A549 (cell line): ENCODE results near the gene DAB1. TPM values are rescaled to one million over a fixed set of nuclear protein-coding genes. Genes with fewer than 3 reads are reported as not detected.

ENCODE experiments used
- ATAC-seq, 2 experiments: fragments of 200-7000 bp in 1 of 2; fragments of >200 bp in 1 of 2; cut with Nextera tagmentation in 1 of 2; cut with Tn5 transposase in 1 of 2; 3 replicates each; pipeline versions ENCODE4 v1.8.0 to v1.9.1; 2018 to 2020; ENCODE audit warnings: mild to moderate bottlenecking in 1 of 2, moderate library complexity in 1 of 2
- CTCF ChIA-PET: fragments of 300-600 bp; sonication (Branson Sonifier 250); formaldehyde crosslinking; extraction: SDS; loops from one replicate; lab custom pipeline; 2021; ENCODE audit warnings: antibody characterized with exemption, inconsistent platforms; lab: Yijun Ruan, JAX
- POLR2A ChIA-PET: fragments of 350-600 bp; formaldehyde crosslinking; extraction: SDS; loops from one replicate; lab custom pipeline; 2021; ENCODE audit warnings: antibody characterized with exemption, inconsistent platforms; lab: Yijun Ruan, JAX
- DNase-seq, 2 experiments: peaks; one replicate each; pipeline versions ENCODE4 v3.0.0 to v3.0.0-alpha.2; 2011 to 2016; ENCODE audit warnings: low read depth in 1 of 2, low spot score in 1 of 2
- FAIRE-seq: peaks from 2 replicates; lab custom pipeline; 2011; peaks lifted over from hg19 to GRCh38; lab: Jason Lieb, UNC
- H3K27ac ChIP-seq, 2 experiments: fragments of >200 bp; sonication (Bioruptor Twin); formaldehyde crosslinking; 3 replicates each; pipeline ENCODE4 v1.5.1; 2016 to 2017
- H3K4me1 ChIP-seq: fragments of >200 bp; sonication (Bioruptor Twin); formaldehyde crosslinking; 3 replicates; pipeline ENCODE4 v1.6.1; 2016
- H3K4me2 ChIP-seq: fragments of >200 bp; sonication (Bioruptor Twin); formaldehyde crosslinking; 3 replicates; pipeline ENCODE4 v1.6.1; 2016
- H3K4me3 ChIP-seq: fragments of >200 bp; sonication (Bioruptor Twin); formaldehyde crosslinking; 3 replicates; pipeline ENCODE4 v1.5.1; 2016
- H3K9me3 ChIP-seq: fragments of >200 bp; sonication (Bioruptor Twin); formaldehyde crosslinking; 3 replicates; pipeline ENCODE4 v1.6.1; 2016
- BHLHE40 ChIP-seq: IDR thresholded peaks from 2 replicates; pipeline ENCODE4 v1.6.1; 2012; ENCODE audit warnings: low read depth, low read length, inconsistent platforms
- CBX2 ChIP-seq: fragments of 200-600 bp; sonication (generic); IDR thresholded peaks from 2 replicates; pipeline ENCODE4 v1.6.1; 2016; ENCODE audit warnings: low read depth, mild to moderate bottlenecking, borderline replicate concordance
- EHF ChIP-seq: fragments of 250-450 bp; sonication (Bioruptor Pico); IDR thresholded peaks from 2 replicates; pipeline ENCODE4 v1.5.0; 2020; ENCODE audit warnings: mild to moderate bottlenecking
- ESRRA ChIP-seq: fragments of 150-350 bp; IDR thresholded peaks from 2 replicates; pipeline ENCODE4 v1.6.1; 2014; ENCODE audit warnings: mild to moderate bottlenecking, low read length, borderline replicate concordance
- FOSB ChIP-seq: fragments of 250-450 bp; sonication (Bioruptor Pico); IDR thresholded peaks from 2 replicates; pipeline ENCODE4 v1.5.0; 2020; ENCODE audit warnings: mild to moderate bottlenecking, moderate library complexity
- GATA3 ChIP-seq: IDR thresholded peaks from 2 replicates; pipeline ENCODE4 v1.6.1; 2012; ENCODE audit warnings: borderline replicate concordance
- HOXA7 ChIP-seq: fragments of 250-450 bp; sonication (Bioruptor Pico); IDR thresholded peaks from 2 replicates; pipeline ENCODE4 v1.5.0; 2020; ENCODE audit warnings: mild to moderate bottlenecking, moderate library complexity
- HOXB5 ChIP-seq: fragments of 250-450 bp; sonication (Bioruptor Pico); IDR thresholded peaks from 2 replicates; pipeline ENCODE4 v1.5.0; 2020; ENCODE audit warnings: mild to moderate bottlenecking, moderate library complexity
- JUN ChIP-seq, 2 experiments: fragments of >200 bp; sonication (Bioruptor Twin); formaldehyde crosslinking; IDR thresholded peaks; 2 replicates in 1 of 2; 3 replicates in 1 of 2; pipeline ENCODE4 v1.6.1; 2016 to 2017
- KDM5A ChIP-seq: fragments of 200-600 bp; sonication (generic); IDR thresholded peaks from 2 replicates; pipeline ENCODE4 v1.6.1; 2016; ENCODE audit warnings: antibody characterized with exemption, mild to moderate bottlenecking
- MAFK ChIP-seq: fragments of 450-650 bp; IDR thresholded peaks from 2 replicates; pipeline ENCODE4 v1.6.1; 2014; ENCODE audit not compliant: partially characterized antibody
- NR3C1 ChIP-seq: fragments of >200 bp; sonication (Bioruptor Twin); formaldehyde crosslinking; IDR thresholded peaks from 3 replicates; pipeline ENCODE4 v1.6.1; 2017
- RCOR1 ChIP-seq: fragments of 150-350 bp; IDR thresholded peaks from 2 replicates; pipeline ENCODE4 v1.6.1; 2014; ENCODE audit warnings: antibody characterized with exemption, low read length, low read depth
- TFCP2L1 ChIP-seq: fragments of 250-450 bp; sonication (Bioruptor Pico); IDR thresholded peaks from 2 replicates; pipeline ENCODE4 v1.5.0; 2021; ENCODE audit warnings: mild to moderate bottlenecking
- ZFP36 ChIP-seq: fragments of 450-650 bp; IDR thresholded peaks from 2 replicates; pipeline ENCODE4 v1.6.1; 2014; ENCODE audit warnings: borderline replicate concordance; ENCODE audit not compliant: partially characterized antibody
- ZNF302 ChIP-seq: fragments of 250-450 bp; sonication (Bioruptor Pico); IDR thresholded peaks from 2 replicates; pipeline ENCODE4 v1.9.0; 2021; ENCODE audit warnings: inconsistent platforms, mild to moderate bottlenecking, moderate library complexity
- WGBS: methylation state at CpG from one replicate; pipeline ENCODE4 v1.1.6; 2017; ENCODE audit errors: missing lambda C conversion rate; 5-methylcytosine and 5-hydroxymethylcytosine counted together
- polyA plus RNA-seq, 4 experiments: library from polyadenylated mRNA; depleted of rRNA in 3 of 4; stranded (reverse); fragments of >200 nt; fragmentation: RNase III in 1 of 4; extraction: RNeasy Plus Mini Kit Qiagen cat#74134 plus additional on column Dnase treatment in 1 of 4; gene quantifications; 2 replicates in 3 of 4; 3 replicates in 1 of 4; pipeline ENCODE4 v1.2.3, GENCODE V29; 2011 to 2017
- TF ChIP-seq, protein P1 (sequence below): fragments of >200 bp; sonication (Bioruptor Twin); formaldehyde crosslinking; IDR thresholded peaks from 3 replicates; pipeline ENCODE4 v1.6.1; 2016
- TF ChIP-seq, protein P2 (sequence below): fragments of >200 bp; sonication (Bioruptor Twin); formaldehyde crosslinking; IDR thresholded peaks from 3 replicates; pipeline ENCODE4 v1.5.1; 2016
- TF ChIP-seq, protein P3 (sequence below): IDR thresholded peaks from 2 replicates; pipeline ENCODE4 v1.6.1; 2012
- TF ChIP-seq, protein P4 (sequence below): fragments of >200 bp; sonication (Bioruptor Twin); formaldehyde crosslinking; IDR thresholded peaks from 2 replicates; pipeline ENCODE4 v1.6.1; 2016
- TF ChIP-seq, protein P5 (sequence below): fragments of 200-600 bp; sonication (generic); IDR thresholded peaks from 2 replicates; pipeline ENCODE4 v1.6.1; 2016; ENCODE audit warnings: antibody characterized with exemption, mild to moderate bottlenecking, moderate library complexity
- TF ChIP-seq, protein P6 (sequence below): fragments of 250-450 bp; sonication (Bioruptor Pico); IDR thresholded peaks from 2 replicates; pipeline ENCODE4 v1.5.0; 2020; ENCODE audit warnings: low read depth, mild to moderate bottlenecking, moderate library complexity

Gene DAB1
- polyA plus RNA-seq, 2 of the 4 experiments (the other 2 are of a cell fraction), result not detected

DNA sequence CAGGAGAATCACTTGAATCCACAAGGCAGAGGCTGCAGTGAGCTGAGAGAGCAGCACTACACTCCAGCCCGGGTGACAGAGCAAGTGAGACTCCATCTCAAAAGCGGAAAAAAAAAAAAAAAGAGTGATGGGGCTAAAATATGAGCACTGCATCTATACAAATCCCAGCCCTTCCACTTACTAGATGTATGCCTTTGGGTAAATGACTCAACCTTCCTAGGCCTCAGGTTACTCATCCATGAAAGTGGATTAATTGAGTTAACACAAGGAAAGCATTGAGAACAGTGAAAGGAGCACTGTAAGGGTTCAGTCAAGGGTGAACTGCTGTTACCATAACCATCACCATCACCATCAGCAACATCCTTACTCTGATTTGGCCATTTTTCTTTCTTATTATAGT, 231.6 kb downstream of the DAB1 start:
- CTCF ChIA-PET, result no interaction called here
- TF ChIP-seq ESRRA (no peak), EHF (CRISPR knock-in tag) (no peak), HOXA7 (CRISPR knock-in tag) (no peak), NR3C1 (no peak), BHLHE40 (no peak), KDM5A (no peak), GATA3 (no peak), CBX2 (no peak), MAFK (no peak), FOSB (no peak)
- TF ChIP-seq, protein P1, sequence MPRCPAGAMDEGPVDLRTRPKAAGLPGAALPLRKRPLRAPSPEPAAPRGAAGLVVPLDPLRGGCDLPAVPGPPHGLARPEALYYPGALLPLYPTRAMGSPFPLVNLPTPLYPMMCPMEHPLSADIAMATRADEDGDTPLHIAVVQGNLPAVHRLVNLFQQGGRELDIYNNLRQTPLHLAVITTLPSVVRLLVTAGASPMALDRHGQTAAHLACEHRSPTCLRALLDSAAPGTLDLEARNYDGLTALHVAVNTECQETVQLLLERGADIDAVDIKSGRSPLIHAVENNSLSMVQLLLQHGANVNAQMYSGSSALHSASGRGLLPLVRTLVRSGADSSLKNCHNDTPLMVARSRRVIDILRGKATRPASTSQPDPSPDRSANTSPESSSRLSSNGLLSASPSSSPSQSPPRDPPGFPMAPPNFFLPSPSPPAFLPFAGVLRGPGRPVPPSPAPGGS, result no peak
- TF ChIP-seq, protein P2, sequence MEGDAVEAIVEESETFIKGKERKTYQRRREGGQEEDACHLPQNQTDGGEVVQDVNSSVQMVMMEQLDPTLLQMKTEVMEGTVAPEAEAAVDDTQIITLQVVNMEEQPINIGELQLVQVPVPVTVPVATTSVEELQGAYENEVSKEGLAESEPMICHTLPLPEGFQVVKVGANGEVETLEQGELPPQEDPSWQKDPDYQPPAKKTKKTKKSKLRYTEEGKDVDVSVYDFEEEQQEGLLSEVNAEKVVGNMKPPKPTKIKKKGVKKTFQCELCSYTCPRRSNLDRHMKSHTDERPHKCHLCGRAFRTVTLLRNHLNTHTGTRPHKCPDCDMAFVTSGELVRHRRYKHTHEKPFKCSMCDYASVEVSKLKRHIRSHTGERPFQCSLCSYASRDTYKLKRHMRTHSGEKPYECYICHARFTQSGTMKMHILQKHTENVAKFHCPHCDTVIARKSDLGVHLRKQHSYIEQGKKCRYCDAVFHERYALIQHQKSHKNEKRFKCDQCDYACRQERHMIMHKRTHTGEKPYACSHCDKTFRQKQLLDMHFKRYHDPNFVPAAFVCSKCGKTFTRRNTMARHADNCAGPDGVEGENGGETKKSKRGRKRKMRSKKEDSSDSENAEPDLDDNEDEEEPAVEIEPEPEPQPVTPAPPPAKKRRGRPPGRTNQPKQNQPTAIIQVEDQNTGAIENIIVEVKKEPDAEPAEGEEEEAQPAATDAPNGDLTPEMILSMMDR, result no peak
- TF ChIP-seq, protein P3, sequence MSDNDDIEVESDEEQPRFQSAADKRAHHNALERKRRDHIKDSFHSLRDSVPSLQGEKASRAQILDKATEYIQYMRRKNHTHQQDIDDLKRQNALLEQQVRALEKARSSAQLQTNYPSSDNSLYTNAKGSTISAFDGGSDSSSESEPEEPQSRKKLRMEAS, result no peak
- TF ChIP-seq, protein P4, sequence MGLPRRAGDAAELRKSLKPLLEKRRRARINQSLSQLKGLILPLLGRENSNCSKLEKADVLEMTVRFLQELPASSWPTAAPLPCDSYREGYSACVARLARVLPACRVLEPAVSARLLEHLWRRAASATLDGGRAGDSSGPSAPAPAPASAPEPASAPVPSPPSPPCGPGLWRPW, result no peak
- Histone ChIP-seq H3K4me3 (no peak overlapping the region), H3K4me1 (no peaks in the 10 kb centered on the region), H3K27ac (no peak overlapping the region), H3K9me3 (no peaks in the 10 kb centered on the region), H3K4me2 (no peak overlapping the region)
- FAIRE-seq (no peak), ATAC-seq (no peak), DNase-seq (no peak)
- WGBS, result 13% methylated on average over 2 of the region's 2 CpGs
- POLR2A ChIA-PET, result no interaction called here

DNA sequence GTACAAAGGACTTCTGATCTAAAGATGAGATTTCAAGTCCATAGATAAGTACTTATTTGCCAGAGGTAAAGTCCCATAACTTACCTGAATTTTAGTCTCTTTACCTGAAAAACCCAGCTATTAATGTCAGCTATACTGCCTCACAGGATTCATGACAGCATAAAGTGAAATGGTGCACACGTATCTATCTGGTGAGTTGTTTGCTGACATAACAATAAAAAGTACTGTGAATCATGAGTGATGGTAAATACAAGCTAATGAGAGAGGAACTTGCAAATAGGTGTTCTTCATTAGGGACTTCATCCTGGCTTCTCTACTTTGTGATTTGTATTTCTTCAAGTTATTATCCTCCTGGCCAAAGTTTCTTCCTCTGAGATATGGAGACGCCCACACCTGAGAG, 233.0 kb downstream of the DAB1 start:
- CTCF ChIA-PET, result no interaction called here
- H3K27ac ChIP-seq, result no peak overlapping the region
- no peak for TF ChIP-seq ZFP36
- no peak for TF ChIP-seq JUN (IDR thresholded peaks at IDR 0.05)
- TF ChIP-seq, protein P5, sequence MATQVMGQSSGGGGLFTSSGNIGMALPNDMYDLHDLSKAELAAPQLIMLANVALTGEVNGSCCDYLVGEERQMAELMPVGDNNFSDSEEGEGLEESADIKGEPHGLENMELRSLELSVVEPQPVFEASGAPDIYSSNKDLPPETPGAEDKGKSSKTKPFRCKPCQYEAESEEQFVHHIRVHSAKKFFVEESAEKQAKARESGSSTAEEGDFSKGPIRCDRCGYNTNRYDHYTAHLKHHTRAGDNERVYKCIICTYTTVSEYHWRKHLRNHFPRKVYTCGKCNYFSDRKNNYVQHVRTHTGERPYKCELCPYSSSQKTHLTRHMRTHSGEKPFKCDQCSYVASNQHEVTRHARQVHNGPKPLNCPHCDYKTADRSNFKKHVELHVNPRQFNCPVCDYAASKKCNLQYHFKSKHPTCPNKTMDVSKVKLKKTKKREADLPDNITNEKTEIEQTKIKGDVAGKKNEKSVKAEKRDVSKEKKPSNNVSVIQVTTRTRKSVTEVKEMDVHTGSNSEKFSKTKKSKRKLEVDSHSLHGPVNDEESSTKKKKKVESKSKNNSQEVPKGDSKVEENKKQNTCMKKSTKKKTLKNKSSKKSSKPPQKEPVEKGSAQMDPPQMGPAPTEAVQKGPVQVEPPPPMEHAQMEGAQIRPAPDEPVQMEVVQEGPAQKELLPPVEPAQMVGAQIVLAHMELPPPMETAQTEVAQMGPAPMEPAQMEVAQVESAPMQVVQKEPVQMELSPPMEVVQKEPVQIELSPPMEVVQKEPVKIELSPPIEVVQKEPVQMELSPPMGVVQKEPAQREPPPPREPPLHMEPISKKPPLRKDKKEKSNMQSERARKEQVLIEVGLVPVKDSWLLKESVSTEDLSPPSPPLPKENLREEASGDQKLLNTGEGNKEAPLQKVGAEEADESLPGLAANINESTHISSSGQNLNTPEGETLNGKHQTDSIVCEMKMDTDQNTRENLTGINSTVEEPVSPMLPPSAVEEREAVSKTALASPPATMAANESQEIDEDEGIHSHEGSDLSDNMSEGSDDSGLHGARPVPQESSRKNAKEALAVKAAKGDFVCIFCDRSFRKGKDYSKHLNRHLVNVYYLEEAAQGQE, result no peak
- no peak for TF ChIP-seq RCOR1
- TF ChIP-seq, protein P4, result no peak
- TF ChIP-seq ZNF302 (CRISPR knock-in tag), result no peak
- TF ChIP-seq ESRRA, result no peak
- no peak for TF ChIP-seq TFCP2L1 (CRISPR knock-in tag)
- no peak for TF ChIP-seq HOXB5 (CRISPR knock-in tag)
- TF ChIP-seq, protein P6, sequence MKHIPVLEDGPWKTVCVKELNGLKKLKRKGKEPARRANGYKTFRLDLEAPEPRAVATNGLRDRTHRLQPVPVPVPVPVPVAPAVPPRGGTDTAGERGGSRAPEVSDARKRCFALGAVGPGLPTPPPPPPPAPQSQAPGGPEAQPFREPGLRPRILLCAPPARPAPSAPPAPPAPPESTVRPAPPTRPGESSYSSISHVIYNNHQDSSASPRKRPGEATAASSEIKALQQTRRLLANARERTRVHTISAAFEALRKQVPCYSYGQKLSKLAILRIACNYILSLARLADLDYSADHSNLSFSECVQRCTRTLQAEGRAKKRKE (CRISPR knock-in tag), result no peak
- TF ChIP-seq, all 56 proteins: peak for 0
- DNase-seq (no peak), ATAC-seq (no peak), FAIRE-seq (no peak)
- Histone ChIP-seq H3K9me3 (no peaks in the 10 kb centered on the region), H3K4me2 (no peak overlapping the region), H3K4me3 (no peak overlapping the region), H3K4me1 (no peaks in the 10 kb centered on the region)
- 0% methylated on average over 2 of the region's 2 CpGs for WGBS
- POLR2A ChIA-PET, result no interaction called here
